K562 (cell line): ENCODE data around the gene ASB10. TPM values are rescaled to one million over a fixed set of nuclear protein-coding genes. Genes with fewer than 3 reads are reported as not detected.
A peak's percentile ranks its signal among the peaks of the same experiment; 100 is the strongest.

Experiments used
- E2F1 ChIP-seq: sonication (generic); formaldehyde crosslinking; IDR thresholded peaks from 2 replicates; pipeline ENCODE4 v1.8.1; 2023; ENCODE audit warnings: mild to moderate bottlenecking, missing genetic modification reagents, moderate library complexity
- E2F3 ChIP-seq: fragments of 250-450 bp; sonication (Bioruptor Pico); IDR thresholded peaks from 2 replicates; pipeline ENCODE4 v1.4.0; 2020; ENCODE audit warnings: mild to moderate bottlenecking
- HMGN3 ChIP-seq: IDR thresholded peaks from 2 replicates; pipeline ENCODE4 v1.6.1; 2011; ENCODE audit warnings: borderline replicate concordance, low read depth, mild to moderate bottlenecking, mixed read lengths, low read length; ENCODE audit not compliant: insufficient read length; ENCODE audit errors: extremely low read depth
- HNRNPUL1 ChIP-seq: fragments of 200-400 bp; formaldehyde crosslinking; IDR thresholded peaks from 2 replicates; pipeline ENCODE4 v1.6.1; 2017; ENCODE audit warnings: low read length
- IRF9 ChIP-seq: fragments of 450-650 bp; IDR thresholded peaks from 2 replicates; pipeline ENCODE4 v1.6.1; 2016; ENCODE audit warnings: missing biosample characterization, missing genetic modification characterization
- JUNB ChIP-seq: fragments of 450-650 bp; formaldehyde crosslinking; conservative IDR thresholded peaks from 2 replicates; pipeline ENCODE4 v1.4.0; 2020; ENCODE audit warnings: mild to moderate bottlenecking
- MAX ChIP-seq: sonication (generic); formaldehyde crosslinking; IDR thresholded peaks from 2 replicates; pipeline ENCODE4 v1.9.0; 2022; ENCODE audit warnings: mild to moderate bottlenecking, missing genetic modification reagents
- NR1H2 ChIP-seq: sonication (generic); formaldehyde crosslinking; IDR thresholded peaks from 2 replicates; pipeline ENCODE4 v1.4.0; 2020; ENCODE audit warnings: mild to moderate bottlenecking, missing genetic modification reagents
- PATZ1 ChIP-seq: fragments of 250-450 bp; sonication (Bioruptor Pico); IDR thresholded peaks from 2 replicates; pipeline ENCODE4 v1.5.0; 2020; ENCODE audit warnings: mild to moderate bottlenecking, borderline replicate concordance
- TCF7L2 ChIP-seq: fragments of 150-350 bp; IDR thresholded peaks from 2 replicates; pipeline ENCODE4 v1.6.1; 2016; ENCODE audit warnings: low read depth, mild to moderate bottlenecking, low read length, moderate library complexity
- ZEB2 ChIP-seq: fragments of 450-650 bp; IDR thresholded peaks from 2 replicates; pipeline ENCODE4 v1.6.1; 2016
- ZNF224 ChIP-seq: sonication (generic); formaldehyde crosslinking; IDR thresholded peaks from 2 replicates; pipeline ENCODE4 v1.8.0; 2022; ENCODE audit warnings: mild to moderate bottlenecking, missing genetic modification reagents
- ZNF280B ChIP-seq: fragments of 250-450 bp; sonication (Bioruptor Pico); IDR thresholded peaks from 2 replicates; pipeline ENCODE4 v1.5.1; 2021; ENCODE audit warnings: mild to moderate bottlenecking
- ZNF449 ChIP-seq: fragments of 250-450 bp; sonication (Bioruptor Pico); IDR thresholded peaks from 2 replicates; pipeline ENCODE4 v1.8.0; 2022; ENCODE audit warnings: moderate library complexity, mild to moderate bottlenecking, inconsistent platforms
- ZNF609 ChIP-seq: sonication (generic); formaldehyde crosslinking; IDR thresholded peaks from 2 replicates; pipeline ENCODE4 v1.8.1; 2023; ENCODE audit warnings: missing genetic modification reagents, mild to moderate bottlenecking, borderline replicate concordance
- polyA plus RNA-seq, 8 experiments: library from polyadenylated mRNA; depleted of rRNA in 4 of 8; stranded (reverse) in 5 of 8; unstranded in 3 of 8; fragments of >200 nt; fragmentation: Nextera tagmentation in 2 of 8; fragmentation: Illumina TruSeq in 1 of 8; extraction: Ambion mirVana in 2 of 8; extraction: Trizol in 1 of 8; gene quantifications; 2 replicates each; pipeline versions ENCODE4 v1.2.1 to v1.2.3, GENCODE V29; 2011 to 2014; ENCODE audit warnings: inconsistent platforms in 1 of 8, missing spikeins in 1 of 8
- total RNA-seq, 7 experiments: library from RNA; depleted of rRNA in 6 of 7; stranded (reverse); fragments of >200 nt in 6 of 7; fragmentation: Illumina TruSeq in 2 of 7; extraction: Trizol in 2 of 7; gene quantifications; 2 replicates each; pipeline versions ENCODE4 v1.2.1 to v1.2.3, GENCODE V29; 2011 to 2021; ENCODE audit warnings: low replicate concordance in 1 of 7

Gene ASB10
- total and polyA plus RNA-seq, 9 of the 15 experiments (the other 6 are each of a cell fraction or from before 2014, with no cell fraction given): not detected

GRCh38 chr7:151204383-151205032 is 17.5 kb upstream of the ASB10 start (continued):
- no peak for TF ChIP-seq ZNF449 (CRISPR knock-in tag)
- TF ChIP-seq HNRNPUL1: no peak
- TF ChIP-seq ZNF280B (CRISPR knock-in tag): no peak
- TF ChIP-seq HMGN3: no peak
- no peak for TF ChIP-seq JUNB (CRISPR knock-in tag)
- peak; percentile 96 for TF ChIP-seq MAX
- no peak for TF ChIP-seq E2F1 (CRISPR knock-in tag)
- TF ChIP-seq ZNF224 (CRISPR knock-in tag): no peak
- TF ChIP-seq NR1H2 (CRISPR knock-in tag): no peak
- TF ChIP-seq ZEB2: no peak
- TF ChIP-seq TCF7L2: no peak
- TF ChIP-seq E2F3 (CRISPR knock-in tag): no peak
- TF ChIP-seq ZNF609: no peak
- TF ChIP-seq IRF9 (tag): no peak
- no peak for TF ChIP-seq PATZ1 (CRISPR knock-in tag)
